ENCODE measurements around the gene FERD3L.
"Not testable (repeated sequence)": the region's sequence is repeated elsewhere in the genome, so short reads cannot be mapped to it uniquely, and the experiment has no call there.

FERD3L gene

DNA sequence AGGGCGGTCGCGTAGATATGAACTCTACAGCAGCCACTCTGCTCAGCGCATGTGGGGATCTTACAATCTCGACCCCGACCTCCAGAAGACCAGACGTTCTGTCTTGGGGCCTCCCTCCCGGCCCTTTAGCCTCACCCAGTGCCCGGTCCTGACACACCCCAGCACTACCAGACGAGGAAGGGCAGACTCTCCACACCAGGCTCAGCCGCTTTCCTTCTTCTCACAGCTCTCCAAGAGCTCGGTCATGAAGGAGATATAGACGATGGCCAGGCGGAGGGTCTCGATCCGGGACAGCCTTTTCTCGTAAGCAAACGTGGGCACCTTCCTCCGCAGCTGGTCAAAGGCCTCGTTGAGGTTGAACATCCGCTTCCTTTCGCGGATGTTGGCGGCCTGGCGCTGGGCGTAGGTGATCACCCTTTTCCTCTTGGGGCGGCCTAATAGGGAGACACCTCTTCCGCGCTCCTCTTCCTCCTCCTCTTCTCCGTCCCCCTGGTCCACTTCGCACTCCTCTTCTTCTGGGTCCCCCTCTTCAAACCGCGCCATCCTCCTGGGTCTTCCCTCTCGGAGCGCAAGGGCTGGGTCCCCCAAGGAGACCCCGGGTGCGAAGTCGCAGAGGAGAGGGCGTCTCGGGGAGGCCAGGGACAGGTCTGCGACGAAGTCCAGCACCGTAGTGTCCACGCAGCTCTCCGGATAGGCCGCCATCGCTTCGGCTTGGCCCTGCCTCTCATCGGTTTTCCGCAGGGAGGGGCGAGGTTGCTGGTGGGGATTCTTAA is at the start of gene FERD3L:
Gene FERD3L, minus strand, starts transcription at position 761 of the 773 bp plus-strand sequence. Its CDS starts 59 bp downstream, at position 702.
- DNase-seq (ENCODE audit: low read depth in 2 of 2), result no peak

GRCh38 chr7:19194417-19194816 is 49.2 kb upstream of the FERD3L start:
- not testable (repeated sequence) for DNase-seq (ENCODE audit: low read depth in 2 of 2)

- no peak for DNase-seq (ENCODE audit: low read depth in 2 of 2)
Observed at GRCh38 chr7:19181634-19182033, 36.4 kb upstream of the FERD3L start.

GRCh38 chr7:19178595-19178994 is 33.4 kb upstream of the FERD3L start:
- DNase-seq (ENCODE audit: low read depth in 2 of 2), result no peak

DNA sequence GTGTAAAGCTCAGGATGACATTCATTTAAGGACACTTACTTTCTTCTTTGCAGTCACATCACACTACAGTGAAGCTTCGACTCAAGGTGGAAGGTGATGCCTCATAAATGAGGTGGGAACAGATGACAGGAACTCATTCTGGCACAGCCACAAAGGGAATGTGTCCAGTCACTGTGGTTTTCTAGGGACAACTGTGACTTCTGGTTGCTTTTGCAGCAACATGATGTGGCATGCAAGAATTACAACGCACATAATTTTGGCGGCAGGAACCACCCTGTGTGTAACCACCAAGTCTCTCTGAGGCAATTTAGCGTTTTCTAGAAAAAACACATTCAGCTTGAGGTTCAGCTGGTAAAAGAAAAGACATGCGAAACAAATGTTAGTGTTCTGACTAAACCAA is 32.0 kb upstream of the FERD3L start:
- DNase-seq (ENCODE audit: low read depth in 2 of 2), result no peak

- no peak for DNase-seq (ENCODE audit: low read depth in 2 of 2)
Observed at GRCh38 chr7:19175241-19175640, 30.0 kb upstream of the FERD3L start.

- no peak for DNase-seq (ENCODE audit: low read depth in 2 of 2)
Observed at GRCh38 chr7:19161671-19162070, 16.4 kb upstream of the FERD3L start.

DNA sequence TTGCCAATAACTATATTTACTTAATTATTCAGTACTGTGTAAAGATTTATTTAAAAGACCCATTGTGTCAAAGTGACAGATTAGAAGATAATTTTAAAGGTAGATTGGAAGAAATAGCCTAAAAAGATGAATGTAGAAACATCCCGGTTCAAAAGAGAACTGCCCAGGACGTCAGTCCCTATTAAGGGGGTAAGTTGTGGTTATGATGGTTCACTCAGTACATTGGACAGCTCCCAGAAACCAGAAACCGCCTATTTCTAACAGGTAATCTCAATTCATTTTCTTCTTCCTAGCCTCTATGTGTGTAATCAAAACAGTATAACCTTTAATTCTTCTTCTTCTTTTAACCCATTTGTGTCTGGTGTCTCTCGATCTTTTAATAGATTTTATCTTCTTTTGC is 1.5 kb upstream of the FERD3L start:
- no peak for DNase-seq (ENCODE audit: low read depth in 2 of 2)

GRCh38 chr7:19145434-19146115 is 354 bp upstream of the FERD3L start:
- DNase-seq (ENCODE audit: low read depth in 2 of 2), result no peak

DNA sequence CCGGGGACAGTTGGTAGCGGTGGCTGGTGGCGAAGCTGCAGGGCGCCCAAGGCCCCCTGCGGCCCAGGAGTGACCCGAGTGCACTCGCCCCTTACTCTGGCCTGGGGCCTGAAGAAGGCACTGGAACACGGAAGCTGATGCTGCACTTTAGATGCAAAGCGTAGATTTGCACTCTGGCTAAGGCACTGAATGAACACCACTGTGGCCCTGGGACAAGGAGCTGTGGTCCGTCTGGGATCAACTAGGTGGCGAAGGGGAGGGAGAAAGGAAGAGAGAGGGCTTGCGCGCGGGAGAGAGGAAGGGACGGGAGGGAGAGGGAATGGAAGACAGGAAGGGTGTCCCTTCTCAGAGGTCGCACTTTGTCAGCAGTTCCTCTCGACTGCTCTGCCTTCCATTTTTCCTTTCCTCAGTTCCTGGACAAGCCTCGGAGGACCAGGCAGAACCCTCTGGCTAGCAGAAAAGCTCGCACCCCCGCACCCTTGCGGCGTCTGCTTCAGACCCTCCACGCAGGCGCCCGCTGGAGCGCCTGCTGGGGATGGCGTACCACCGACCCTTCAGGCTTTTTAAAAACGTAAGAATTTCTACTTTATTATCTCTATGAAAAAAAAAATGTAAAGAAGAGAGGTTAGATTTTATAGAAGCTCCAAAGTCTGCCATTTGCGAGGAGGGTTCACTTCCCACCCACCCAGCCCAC is 1.2 kb downstream of the FERD3L start:
- DNase-seq (ENCODE audit: low read depth in 2 of 2), result no peak

DNA sequence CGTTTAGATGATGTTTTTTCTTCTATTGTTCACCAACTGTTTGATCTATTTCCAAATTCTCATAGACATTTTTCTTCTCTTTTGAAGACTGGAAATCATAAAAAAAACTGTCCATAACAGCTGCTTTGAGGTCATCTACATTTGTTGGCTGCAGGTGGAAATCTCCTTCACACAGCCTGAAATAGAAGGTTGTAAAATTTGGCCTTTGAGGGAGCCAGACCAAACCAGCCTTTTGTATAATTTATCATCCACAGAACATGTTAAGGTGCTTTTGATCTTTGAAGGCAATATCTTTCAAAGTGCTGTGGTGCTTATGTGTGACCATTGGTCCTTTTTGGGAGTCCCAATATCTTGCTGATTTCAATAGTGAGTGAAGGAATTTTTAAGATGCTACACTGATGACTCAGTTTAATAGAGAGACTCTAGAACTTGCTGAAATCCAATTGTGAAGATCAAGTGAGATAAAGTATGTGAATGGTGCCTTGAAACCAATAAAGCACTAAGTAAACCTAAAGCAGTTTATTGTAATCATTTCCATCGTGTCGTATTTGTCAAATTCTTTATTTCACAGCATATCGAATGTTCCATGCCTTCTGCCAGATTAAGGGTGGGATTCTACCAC is 5.4 kb downstream of the FERD3L start:
- no peak for DNase-seq (ENCODE audit: low read depth in 2 of 2)

DNA sequence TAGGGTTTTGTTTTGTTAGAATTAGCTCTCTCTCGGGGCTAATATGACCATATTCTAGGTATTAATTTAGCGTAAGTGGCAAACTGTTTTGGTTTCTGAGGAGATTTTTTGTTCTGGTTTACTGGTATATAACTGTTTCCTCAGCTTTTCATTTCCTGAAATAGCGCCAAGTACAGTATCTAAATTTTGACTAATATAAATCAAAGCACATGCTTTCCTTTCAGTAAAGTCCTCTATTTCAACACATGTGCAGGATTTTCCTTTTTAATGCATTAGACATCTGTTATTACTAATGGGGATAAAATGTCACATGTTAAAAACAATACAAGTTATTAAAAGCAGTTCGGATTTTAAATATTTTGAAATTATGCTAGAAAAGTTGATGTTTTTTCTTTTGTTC is 11.3 kb downstream of the FERD3L start:
- DNase-seq (ENCODE audit: low read depth in 2 of 2), result no peak

DNA sequence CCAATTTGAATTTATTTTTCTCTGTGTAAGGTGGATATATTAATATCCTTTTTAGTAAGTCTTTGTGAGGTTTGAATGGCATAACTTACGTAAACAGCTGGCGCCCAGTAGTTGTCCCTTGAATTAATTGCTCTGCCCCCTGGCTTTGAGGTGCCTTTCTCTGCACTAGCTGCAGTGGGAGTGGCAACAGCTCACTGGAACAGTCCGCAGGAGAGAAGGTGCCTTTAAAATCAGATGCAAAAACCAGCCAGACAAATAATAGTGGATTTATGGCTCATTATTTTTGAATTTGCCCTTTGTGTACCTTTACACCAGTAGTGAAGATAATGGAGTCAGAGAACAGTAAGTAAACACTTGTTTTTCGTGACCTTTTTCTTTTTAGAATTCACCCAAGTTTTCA is 11.8 kb downstream of the FERD3L start:
- DNase-seq (ENCODE audit: low read depth in 2 of 2), result no peak

- DNase-seq (ENCODE audit: low read depth in 2 of 2), result no peak
Observed at GRCh38 chr7:19128856-19129255, 16.4 kb downstream of the FERD3L start.

- DNase-seq (ENCODE audit: low read depth in 2 of 2), result no peak
Observed at GRCh38 chr7:19121977-19122588, 23.1 kb downstream of the FERD3L start.

DNA sequence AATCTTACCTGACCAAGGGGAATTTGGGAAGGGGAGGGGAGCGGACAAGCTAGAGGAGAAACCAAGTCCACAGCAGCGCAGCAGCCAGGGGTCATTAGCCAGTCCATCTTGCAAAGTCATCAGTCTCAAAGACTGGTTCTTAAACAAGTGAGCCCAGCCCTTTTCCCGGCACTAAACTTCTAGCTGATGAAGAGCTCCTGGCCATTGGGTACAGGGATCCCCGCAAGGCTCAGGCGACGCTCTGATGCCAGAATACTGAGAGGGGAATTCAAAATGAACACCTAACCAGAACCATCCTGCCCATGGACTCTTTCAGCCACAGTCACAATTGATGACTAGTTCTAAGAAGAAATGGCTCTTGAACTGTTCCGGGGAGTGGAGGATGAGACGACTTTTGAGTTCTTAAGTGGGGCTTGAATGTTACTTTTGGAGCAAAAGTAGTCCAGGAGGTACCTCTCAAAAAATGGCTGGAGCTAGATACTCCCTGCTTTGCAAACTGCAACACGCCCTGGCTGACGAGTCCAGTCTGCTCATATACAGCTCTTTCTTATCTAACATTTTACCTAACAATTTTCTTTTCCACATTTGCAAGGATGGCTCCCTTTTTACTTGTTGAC is 25.2 kb downstream of the FERD3L start:
- no peak for DNase-seq (ENCODE audit: low read depth in 2 of 2)

DNA sequence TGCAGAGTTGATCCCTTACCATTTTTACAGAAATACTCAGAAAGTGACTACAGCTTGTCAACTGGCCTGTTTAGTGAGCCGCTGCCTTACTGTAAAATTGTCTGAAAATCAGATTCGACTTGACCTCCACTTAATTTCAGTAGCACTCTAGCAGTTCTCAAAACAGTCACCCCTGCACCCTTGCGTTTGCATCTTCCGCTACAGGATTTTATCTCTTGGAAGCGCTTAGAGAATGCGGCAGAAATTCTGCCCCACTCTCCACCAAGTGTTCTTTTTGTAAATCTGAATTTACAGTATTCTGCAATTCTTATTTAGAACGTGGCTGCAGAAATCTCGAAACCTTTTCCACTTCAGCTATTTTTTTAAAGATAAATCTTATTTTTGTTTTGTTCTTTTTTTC is 25.8 kb downstream of the FERD3L start:
- no peak for DNase-seq (ENCODE audit: low read depth in 2 of 2)

- DNase-seq (ENCODE audit: low read depth in 2 of 2), result no peak
Observed at GRCh38 chr7:19118636-19119371, 26.4 kb downstream of the FERD3L start.

DNA sequence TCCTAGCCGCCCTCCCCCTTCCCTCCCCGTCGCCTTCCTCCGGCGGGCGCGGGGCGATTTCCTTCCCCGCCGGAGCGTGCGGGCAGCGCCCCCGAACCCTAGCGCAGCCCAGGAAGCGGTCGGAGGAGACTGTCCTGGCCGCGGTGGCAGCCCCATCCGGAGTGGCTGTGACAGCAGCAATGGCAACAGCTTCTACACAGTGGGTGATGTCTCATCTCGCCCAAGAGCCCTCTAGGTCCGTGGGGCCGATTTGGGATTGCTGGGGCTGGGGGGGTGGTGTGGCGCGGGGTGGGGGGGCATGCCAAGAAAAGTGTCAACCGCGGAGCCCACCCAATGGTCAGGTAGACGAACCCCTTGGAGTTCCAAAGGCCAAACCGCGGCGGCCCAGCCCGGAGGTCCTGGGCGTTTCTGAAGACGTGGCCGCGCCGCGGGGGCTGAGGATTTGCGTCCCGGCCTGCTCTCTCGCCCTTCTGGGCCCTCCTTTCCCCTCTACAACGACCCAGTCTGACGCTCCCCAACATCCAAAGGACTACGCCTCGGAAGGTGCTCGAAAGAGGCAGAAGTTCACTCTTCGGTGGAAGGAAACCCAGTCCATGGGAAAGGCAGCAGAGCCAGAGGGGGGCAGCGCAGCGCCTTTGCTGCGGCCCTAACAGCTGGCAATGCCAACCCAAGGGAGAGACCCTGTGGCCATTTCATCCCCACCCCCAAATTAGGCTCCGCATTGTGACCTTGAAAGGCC is 27.2 kb downstream of the FERD3L start:
- no peak for DNase-seq (ENCODE audit: low read depth in 2 of 2)
